CD14-positive monocyte (primary cell): ENCODE data around the gene HECTD4. TPM values are rescaled to one million over a fixed set of nuclear protein-coding genes. Genes with fewer than 3 reads are reported as not detected.
A peak's percentile ranks its signal among the peaks of the same experiment; 100 is the strongest.

Experiments
- DNase-seq, 3 donors: peaks; one replicate each; pipeline ENCODE4 v3.0.0-alpha.2; 2011 to 2022
- H2AFZ ChIP-seq: 2 replicates; pipeline ENCODE4 v1.6.0; 2012; ENCODE audit warnings: mild to moderate bottlenecking, low read depth, low read length, inconsistent platforms; ENCODE audit not compliant: insufficient read depth, poor library complexity, severe bottlenecking
- H3K27ac ChIP-seq, 2 donors: 1 replicate in 1 of 2; 2 replicates in 1 of 2; pipeline ENCODE4 v1.5.1; 2012 to 2013; ENCODE audit warnings: low read length in 2 of 2, control low read depth in 1 of 2, inconsistent platforms in 1 of 2, low read depth in 1 of 2, mild to moderate bottlenecking in 1 of 2
- H3K27me3 ChIP-seq, 2 donors: one replicate each; pipeline versions ENCODE4 v1.6.0 to v1.6.1; 2011 to 2013; ENCODE audit warnings: low read length in 2 of 2; ENCODE audit not compliant: control insufficient read depth in 2 of 2, insufficient read depth in 2 of 2
- H3K36me3 ChIP-seq, 2 donors: replicated peaks in 1 of 2; 1 replicate in 1 of 2; 2 replicates in 1 of 2; pipeline versions ENCODE4 v1.5.1 to v1.6.1; 2012 to 2013; ENCODE audit warnings: low read length in 2 of 2, control low read depth in 1 of 2, inconsistent platforms in 1 of 2, mild to moderate bottlenecking in 1 of 2; ENCODE audit not compliant: insufficient read depth in 2 of 2, control insufficient read depth in 1 of 2
- H3K4me1 ChIP-seq, 2 donors: 1 replicate in 1 of 2; 2 replicates in 1 of 2; pipeline versions ENCODE4 v1.5.1 to v1.6.1; 2012 to 2013; ENCODE audit warnings: low read length in 2 of 2, control low read depth in 1 of 2, inconsistent platforms in 1 of 2, mild to moderate bottlenecking in 1 of 2, moderate library complexity in 1 of 2; ENCODE audit not compliant: insufficient read depth in 2 of 2, control insufficient read depth in 1 of 2
- H3K4me2 ChIP-seq: replicated peaks from 2 replicates; pipeline ENCODE3; 2012; ENCODE audit warnings: low read length, moderate library complexity, mild to moderate bottlenecking; ENCODE audit not compliant: poor library complexity, severe bottlenecking; ENCODE audit errors: extremely low read depth
- H3K4me3 ChIP-seq, 3 experiments: fragments of 200-600 bp in 1 of 3; sonication (generic) in 1 of 3; replicated peaks in 1 of 3; 1 replicate in 2 of 3; 2 replicates in 1 of 3; pipeline ENCODE4 v1.5.1; 2011 to 2013; ENCODE audit warnings: low read length in 3 of 3, mild to moderate bottlenecking in 3 of 3, control low read depth in 2 of 3, low read depth in 2 of 3, inconsistent platforms in 1 of 3, moderate library complexity in 1 of 3
- H3K79me2 ChIP-seq: 2 replicates; pipeline ENCODE4 v1.6.0; 2012; ENCODE audit warnings: mild to moderate bottlenecking, control low read depth, inconsistent platforms, low read length, moderate library complexity; ENCODE audit not compliant: insufficient read depth
- H3K9ac ChIP-seq: 2 replicates; pipeline ENCODE4 v1.6.0; 2017; ENCODE audit warnings: low read length, mild to moderate bottlenecking; ENCODE audit not compliant: insufficient read depth, poor library complexity, severe bottlenecking
- H3K9me3 ChIP-seq, 2 donors: replicated peaks in 1 of 2; 1 replicate in 1 of 2; 2 replicates in 1 of 2; pipeline versions ENCODE4 v1.5.1 to v1.6.1; 2012 to 2013; ENCODE audit warnings: low read length in 2 of 2, control low read depth in 1 of 2; ENCODE audit not compliant: control insufficient read depth in 1 of 2, insufficient read depth in 1 of 2
- H4K20me1 ChIP-seq: 2 replicates; pipeline ENCODE4 v1.6.0; 2012; ENCODE audit warnings: mild to moderate bottlenecking, low read length, control low read depth, moderate library complexity; ENCODE audit not compliant: insufficient read depth
- H3K27ac Mint-ChIP-seq, 7 donors: one replicate each; pipeline ENCODE4 v1.8.0; 2020; ENCODE audit warnings: mild to moderate bottlenecking in 7 of 7, mixed read lengths in 7 of 7, moderate library complexity in 6 of 7, inconsistent platforms in 2 of 7
- H3K27me3 Mint-ChIP-seq, 3 donors: one replicate each; pipeline ENCODE4 v1.8.0; 2021 to 2022; ENCODE audit warnings: low read depth in 3 of 3, mild to moderate bottlenecking in 3 of 3, mixed read lengths in 3 of 3, moderate library complexity in 3 of 3, inconsistent platforms in 1 of 3
- H3K36me3 Mint-ChIP-seq, 2 donors: one replicate each; pipeline ENCODE4 v1.8.0; 2020; ENCODE audit warnings: mixed read lengths in 2 of 2, inconsistent platforms in 1 of 2, mild to moderate bottlenecking in 1 of 2
- H3K4me1 Mint-ChIP-seq: one replicate; pipeline ENCODE4 v1.8.0; 2020; ENCODE audit warnings: mild to moderate bottlenecking, mixed read lengths
- H3K4me3 Mint-ChIP-seq, 2 donors: one replicate each; pipeline ENCODE4 v1.8.0; 2020; ENCODE audit warnings: mild to moderate bottlenecking in 2 of 2, mixed read lengths in 2 of 2, moderate library complexity in 1 of 2
- H3K9me3 Mint-ChIP-seq, 7 donors: one replicate each; pipeline ENCODE4 v1.8.0; 2020 to 2022; ENCODE audit warnings: mixed read lengths in 7 of 7, mild to moderate bottlenecking in 6 of 7, moderate library complexity in 6 of 7, inconsistent platforms in 2 of 7
- WGBS: methylation state at CpG from one replicate; pipeline ENCODE4 v1.1.5; 2013; ENCODE audit warnings: missing lambda C conversion rate; ENCODE audit not compliant: insufficient coverage; 5-methylcytosine and 5-hydroxymethylcytosine counted together
- intact Hi-C, 2 donors: fragments of 100-400 bp; cut with micrococcal nuclease; formaldehyde crosslinking; loops; one replicate each; pipeline versions ENCODE4 v1.15.0 to v1.15.1; 2023
- polyA plus RNA-seq, 3 donors: library from polyadenylated mRNA; depleted of rRNA in 1 of 3; unstranded in 2 of 3; stranded (reverse) in 1 of 3; fragments of 300-500 nt in 2 of 3; fragments of >200 nt in 1 of 3; fragmentation: Illumina TruSeq in 2 of 3; gene quantifications; 1 replicate in 2 of 3; 2 replicates in 1 of 3; pipeline ENCODE4 v1.2.3, GENCODE V29; 2012 to 2021
- TF ChIP-seq, protein P1 (sequence below): fragments of 200-600 bp; IDR thresholded peaks from one replicate; pipeline ENCODE4 v1.8.0; 2022; ENCODE audit warnings: antibody characterized with exemption, mild to moderate bottlenecking

HECTD4 gene
- polyA plus RNA-seq, 3 donors, result 0.73 to 18.3 (median 2.4) TPM

DNA sequence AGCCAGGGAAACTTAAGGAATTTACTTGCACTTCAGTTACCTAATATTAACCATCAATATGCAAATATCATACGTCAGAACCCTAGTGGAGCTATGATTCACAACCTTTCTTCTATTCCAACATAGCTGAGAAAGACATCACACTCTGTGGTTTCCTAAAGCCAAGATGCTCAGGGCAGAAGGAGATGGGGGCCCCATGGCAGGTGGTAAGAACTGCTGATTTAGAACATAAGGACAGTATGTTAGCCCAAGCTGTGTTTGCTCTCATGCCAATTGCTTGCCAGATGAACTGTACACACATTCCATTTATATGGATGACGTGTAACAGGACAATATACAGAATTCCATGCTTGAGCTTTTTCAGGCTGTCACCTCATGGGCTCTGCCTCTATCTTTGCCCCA lies 34.6 kb downstream of the HECTD4 start:
- no peak overlapping the region for H3K4me3 ChIP-seq
- no peak overlapping the region for H3K27ac ChIP-seq
- Mint-ChIP-seq H3K36me3 (no peaks in the 10 kb centered on the region), H3K4me3 (no peak overlapping the region), H3K27ac (no peak overlapping the region), H3K9me3 (no peaks in the 10 kb centered on the region), H3K27me3 (peaks cover 0 to 2% (median 1%) of the 10 kb centered on the region in 3 donors), H3K4me1 (peaks cover 19% of the 10 kb centered on the region)
- intact Hi-C loops, result no loop called here
- 100% methylated on average over 1 of the region's 2 CpGs for WGBS
- H2AFZ ChIP-seq, result no peak overlapping the region
- peaks cover 65% of the 10 kb centered on the region for H4K20me1 ChIP-seq
- H3K27me3 ChIP-seq, result no peaks in the 10 kb centered on the region
- H3K9me3 ChIP-seq, result no peaks in the 10 kb centered on the region
- H3K79me2 ChIP-seq, result peaks cover 52% of the 10 kb centered on the region
- no peak overlapping the region for H3K4me2 ChIP-seq
- H3K4me1 ChIP-seq, result no peaks in the 10 kb centered on the region
- H3K9ac ChIP-seq, result no peak overlapping the region
- H3K36me3 ChIP-seq, result no peaks in the 10 kb centered on the region
- DNase-seq, result peak in 1 of 3 donors; percentile 9
- TF ChIP-seq, protein P1, sequence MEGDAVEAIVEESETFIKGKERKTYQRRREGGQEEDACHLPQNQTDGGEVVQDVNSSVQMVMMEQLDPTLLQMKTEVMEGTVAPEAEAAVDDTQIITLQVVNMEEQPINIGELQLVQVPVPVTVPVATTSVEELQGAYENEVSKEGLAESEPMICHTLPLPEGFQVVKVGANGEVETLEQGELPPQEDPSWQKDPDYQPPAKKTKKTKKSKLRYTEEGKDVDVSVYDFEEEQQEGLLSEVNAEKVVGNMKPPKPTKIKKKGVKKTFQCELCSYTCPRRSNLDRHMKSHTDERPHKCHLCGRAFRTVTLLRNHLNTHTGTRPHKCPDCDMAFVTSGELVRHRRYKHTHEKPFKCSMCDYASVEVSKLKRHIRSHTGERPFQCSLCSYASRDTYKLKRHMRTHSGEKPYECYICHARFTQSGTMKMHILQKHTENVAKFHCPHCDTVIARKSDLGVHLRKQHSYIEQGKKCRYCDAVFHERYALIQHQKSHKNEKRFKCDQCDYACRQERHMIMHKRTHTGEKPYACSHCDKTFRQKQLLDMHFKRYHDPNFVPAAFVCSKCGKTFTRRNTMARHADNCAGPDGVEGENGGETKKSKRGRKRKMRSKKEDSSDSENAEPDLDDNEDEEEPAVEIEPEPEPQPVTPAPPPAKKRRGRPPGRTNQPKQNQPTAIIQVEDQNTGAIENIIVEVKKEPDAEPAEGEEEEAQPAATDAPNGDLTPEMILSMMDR, result no peak

GRCh38 chr12:112346194-112346593 lies 36.0 kb downstream of the HECTD4 start:
- Histone ChIP-seq H2AFZ (no peak overlapping the region), H3K9me3 (no peaks in the 10 kb centered on the region), H3K79me2 (peaks cover 62% of the 10 kb centered on the region), H3K4me3 (no peak overlapping the region), H3K27ac (no peak overlapping the region), H3K36me3 (no peaks in the 10 kb centered on the region), H3K27me3 (no peaks in the 10 kb centered on the region), H3K4me1 (no peaks in the 10 kb centered on the region), H4K20me1 (peaks cover 64% of the 10 kb centered on the region), H3K9ac (no peak overlapping the region), H3K4me2 (no peak overlapping the region)
- Mint-ChIP-seq H3K4me3 (no peak overlapping the region), H3K9me3 (no peaks in the 10 kb centered on the region), H3K36me3 (no peaks in the 10 kb centered on the region), H3K4me1 (peaks cover 22% of the 10 kb centered on the region), H3K27ac (peak overlapping the region in 1 of 7 donors; percentile 6), H3K27me3 (peaks cover 0 to 2% (median 1%) of the 10 kb centered on the region in 3 donors)
- intact Hi-C loops, result no loop called here
- WGBS, result 83% methylated on average over 1 of the region's 1 CpG
- TF ChIP-seq, protein P1, result no peak
- DNase-seq, result no peak
